ENCODE data around the gene SPAG6. TPM values are rescaled to one million over a fixed set of nuclear protein-coding genes. Genes with fewer than 3 reads are reported as not detected.
A peak's percentile ranks its signal among the peaks of the same experiment; 100 is the strongest.

The SPAG6 gene
- total RNA-seq, 1 experiment from 2014 or later = 0.74 TPM

DNA sequence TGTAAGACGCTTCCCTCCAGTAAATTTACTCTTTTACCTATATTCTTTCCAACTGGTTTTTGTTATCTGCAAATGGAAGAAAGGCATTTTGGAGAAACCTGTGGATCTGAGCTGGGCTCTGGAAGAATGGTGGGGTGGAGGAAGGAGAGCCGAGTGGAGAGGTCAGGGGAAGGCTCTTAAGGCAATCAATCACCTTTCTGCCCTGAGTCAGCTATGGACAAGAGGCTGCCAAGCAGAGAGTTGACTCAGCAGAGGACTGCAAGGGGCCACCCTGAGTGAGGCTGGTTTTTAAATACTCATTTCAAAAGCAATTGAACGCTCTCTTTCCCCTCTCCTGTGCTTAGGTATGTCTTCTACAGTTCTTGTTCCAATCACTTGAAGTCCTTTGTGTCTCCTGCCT lies 81.8 kb downstream of the SPAG6 start:
- DNase-seq (ENCODE audit: low spot score) (no peak), ATAC-seq (peak; percentile 69)
- Mint-ChIP-seq H3K9me3 (no peaks in the 10 kb centered on the region), H3K36me3 (no peaks in the 10 kb centered on the region), H3K4me1 (peaks cover 35% of the 10 kb centered on the region), H3K27me3 (ENCODE audit: low read depth) (peaks cover 20% of the 10 kb centered on the region; the same call in 1 of the 2 replicates), H3K4me3 (no peak overlapping the region), H3K27ac (no peak overlapping the region)
- TF ChIP-seq NR3C1 (CRISPR knock-in tag; conservative IDR thresholded peaks at IDR 0.05; ENCODE audit: low read depth) (no peak), NFYB (CRISPR knock-in tag; conservative IDR thresholded peaks at IDR 0.05; ENCODE audit: low read depth) (no peak)
- TF ChIP-seq, protein P1, sequence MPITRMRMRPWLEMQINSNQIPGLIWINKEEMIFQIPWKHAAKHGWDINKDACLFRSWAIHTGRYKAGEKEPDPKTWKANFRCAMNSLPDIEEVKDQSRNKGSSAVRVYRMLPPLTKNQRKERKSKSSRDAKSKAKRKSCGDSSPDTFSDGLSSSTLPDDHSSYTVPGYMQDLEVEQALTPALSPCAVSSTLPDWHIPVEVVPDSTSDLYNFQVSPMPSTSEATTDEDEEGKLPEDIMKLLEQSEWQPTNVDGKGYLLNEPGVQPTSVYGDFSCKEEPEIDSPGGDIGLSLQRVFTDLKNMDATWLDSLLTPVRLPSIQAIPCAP (CRISPR knock-in tag; IDR thresholded peaks at IDR 0.05) = no peak
- TF ChIP-seq, protein P2, sequence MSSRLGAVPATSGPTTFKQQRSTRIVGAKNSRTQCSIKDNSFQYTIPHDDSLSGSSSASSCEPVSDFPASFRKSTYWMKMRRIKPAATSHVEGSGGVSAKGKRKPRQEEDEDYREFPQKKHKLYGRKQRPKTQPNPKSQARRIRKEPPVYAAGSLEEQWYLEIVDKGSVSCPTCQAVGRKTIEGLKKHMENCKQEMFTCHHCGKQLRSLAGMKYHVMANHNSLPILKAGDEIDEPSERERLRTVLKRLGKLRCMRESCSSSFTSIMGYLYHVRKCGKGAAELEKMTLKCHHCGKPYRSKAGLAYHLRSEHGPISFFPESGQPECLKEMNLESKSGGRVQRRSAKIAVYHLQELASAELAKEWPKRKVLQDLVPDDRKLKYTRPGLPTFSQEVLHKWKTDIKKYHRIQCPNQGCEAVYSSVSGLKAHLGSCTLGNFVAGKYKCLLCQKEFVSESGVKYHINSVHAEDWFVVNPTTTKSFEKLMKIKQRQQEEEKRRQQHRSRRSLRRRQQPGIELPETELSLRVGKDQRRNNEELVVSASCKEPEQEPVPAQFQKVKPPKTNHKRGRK (CRISPR knock-in tag; IDR thresholded peaks at IDR 0.05; ENCODE audit: borderline replicate concordance) = no peak
- TF ChIP-seq, protein P3, sequence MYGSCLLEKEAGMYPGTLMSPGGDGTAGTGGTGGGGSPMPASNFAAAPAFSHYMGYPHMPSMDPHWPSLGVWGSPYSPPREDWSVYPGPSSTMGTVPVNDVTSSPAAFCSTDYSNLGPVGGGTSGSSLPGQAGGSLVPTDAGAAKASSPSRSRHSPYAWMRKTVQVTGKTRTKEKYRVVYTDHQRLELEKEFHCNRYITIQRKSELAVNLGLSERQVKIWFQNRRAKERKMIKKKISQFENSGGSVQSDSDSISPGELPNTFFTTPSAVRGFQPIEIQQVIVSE (CRISPR knock-in tag; IDR thresholded peaks at IDR 0.05; ENCODE audit: borderline replicate concordance) = no peak
- ChIA-PET POLR2A (no interaction called here), CTCF (no interaction called here)

DNA sequence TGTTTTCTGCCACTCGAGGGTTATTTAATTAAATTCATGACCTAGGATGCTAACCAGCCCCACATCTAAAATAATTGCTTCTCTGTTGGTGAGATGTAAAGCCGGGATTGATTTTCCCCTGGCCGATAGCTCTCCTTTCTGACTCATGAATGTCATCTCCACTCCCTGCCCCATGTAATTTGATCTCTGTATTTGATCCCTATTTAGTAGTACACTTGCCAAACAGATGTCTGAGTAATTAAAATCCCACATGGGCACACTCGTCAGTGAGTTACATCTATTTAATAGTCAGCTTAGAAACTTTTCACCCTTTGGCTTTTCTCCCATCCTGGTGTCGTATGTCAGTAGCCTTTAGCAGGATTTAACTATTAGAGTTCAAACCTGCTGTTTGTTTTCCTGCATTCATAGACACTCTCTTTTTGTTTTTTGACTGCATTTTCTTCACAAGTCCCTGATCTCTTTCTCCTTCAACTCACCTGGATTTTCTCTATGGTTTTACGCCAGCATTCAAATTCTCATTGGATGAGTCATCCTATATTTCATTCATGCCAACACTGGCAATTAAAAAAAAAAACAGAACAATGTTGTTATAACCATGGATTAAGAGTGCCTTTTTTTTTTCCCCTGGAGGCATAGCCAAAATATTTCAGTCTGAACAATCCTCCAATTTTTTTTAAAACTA lies 82.7 kb downstream of the SPAG6 start:
- no peak overlapping the region for H3K27ac Mint-ChIP-seq
- peaks cover 35% of the 10 kb centered on the region for H3K4me1 Mint-ChIP-seq
- CTCF ChIA-PET = no interaction called here
- no peaks in the 10 kb centered on the region for H3K36me3 Mint-ChIP-seq
- peaks cover 20% of the 10 kb centered on the region; the same call in 1 of the 2 replicates for H3K27me3 Mint-ChIP-seq (ENCODE audit: low read depth)
- no peak for DNase-seq (ENCODE audit: low spot score)
- ATAC-seq = no peak
- no peak overlapping the region for H3K4me3 Mint-ChIP-seq
- H3K9me3 Mint-ChIP-seq = no peaks in the 10 kb centered on the region
- POLR2A ChIA-PET = no interaction called here
- TF ChIP-seq ZNF232 (CRISPR knock-in tag; IDR thresholded peaks at IDR 0.05) (no peak), ZNF263 (CRISPR knock-in tag; IDR thresholded peaks at IDR 0.05; ENCODE audit: low read depth) (no peak), EMX1 (CRISPR knock-in tag; IDR thresholded peaks at IDR 0.05) (no peak), KAT7 (CRISPR knock-in tag; IDR thresholded peaks at IDR 0.05; ENCODE audit: borderline replicate concordance) (no peak), ZNF423 (CRISPR knock-in tag; IDR thresholded peaks at IDR 0.05) (no peak), FOXJ3 (CRISPR knock-in tag; IDR thresholded peaks at IDR 0.05; ENCODE audit: borderline replicate concordance) (no peak), GABPB1 (CRISPR knock-in tag; IDR thresholded peaks at IDR 0.05) (no peak), CBFB (CRISPR knock-in tag; IDR thresholded peaks at IDR 0.05; ENCODE audit: low read depth) (no peak), MYBL2 (CRISPR knock-in tag; IDR thresholded peaks at IDR 0.05) (no peak), ZNF396 (CRISPR knock-in tag; IDR thresholded peaks at IDR 0.05; ENCODE audit: borderline replicate concordance) (no peak), NFYB (CRISPR knock-in tag; conservative IDR thresholded peaks at IDR 0.05; ENCODE audit: low read depth) (no peak)
- TF ChIP-seq, protein P4, sequence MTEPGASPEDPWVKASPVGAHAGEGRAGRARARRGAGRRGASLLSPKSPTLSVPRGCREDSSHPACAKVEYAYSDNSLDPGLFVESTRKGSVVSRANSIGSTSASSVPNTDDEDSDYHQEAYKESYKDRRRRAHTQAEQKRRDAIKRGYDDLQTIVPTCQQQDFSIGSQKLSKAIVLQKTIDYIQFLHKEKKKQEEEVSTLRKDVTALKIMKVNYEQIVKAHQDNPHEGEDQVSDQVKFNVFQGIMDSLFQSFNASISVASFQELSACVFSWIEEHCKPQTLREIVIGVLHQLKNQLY (CRISPR knock-in tag; IDR thresholded peaks at IDR 0.05) = no peak
- TF ChIP-seq, protein P5, sequence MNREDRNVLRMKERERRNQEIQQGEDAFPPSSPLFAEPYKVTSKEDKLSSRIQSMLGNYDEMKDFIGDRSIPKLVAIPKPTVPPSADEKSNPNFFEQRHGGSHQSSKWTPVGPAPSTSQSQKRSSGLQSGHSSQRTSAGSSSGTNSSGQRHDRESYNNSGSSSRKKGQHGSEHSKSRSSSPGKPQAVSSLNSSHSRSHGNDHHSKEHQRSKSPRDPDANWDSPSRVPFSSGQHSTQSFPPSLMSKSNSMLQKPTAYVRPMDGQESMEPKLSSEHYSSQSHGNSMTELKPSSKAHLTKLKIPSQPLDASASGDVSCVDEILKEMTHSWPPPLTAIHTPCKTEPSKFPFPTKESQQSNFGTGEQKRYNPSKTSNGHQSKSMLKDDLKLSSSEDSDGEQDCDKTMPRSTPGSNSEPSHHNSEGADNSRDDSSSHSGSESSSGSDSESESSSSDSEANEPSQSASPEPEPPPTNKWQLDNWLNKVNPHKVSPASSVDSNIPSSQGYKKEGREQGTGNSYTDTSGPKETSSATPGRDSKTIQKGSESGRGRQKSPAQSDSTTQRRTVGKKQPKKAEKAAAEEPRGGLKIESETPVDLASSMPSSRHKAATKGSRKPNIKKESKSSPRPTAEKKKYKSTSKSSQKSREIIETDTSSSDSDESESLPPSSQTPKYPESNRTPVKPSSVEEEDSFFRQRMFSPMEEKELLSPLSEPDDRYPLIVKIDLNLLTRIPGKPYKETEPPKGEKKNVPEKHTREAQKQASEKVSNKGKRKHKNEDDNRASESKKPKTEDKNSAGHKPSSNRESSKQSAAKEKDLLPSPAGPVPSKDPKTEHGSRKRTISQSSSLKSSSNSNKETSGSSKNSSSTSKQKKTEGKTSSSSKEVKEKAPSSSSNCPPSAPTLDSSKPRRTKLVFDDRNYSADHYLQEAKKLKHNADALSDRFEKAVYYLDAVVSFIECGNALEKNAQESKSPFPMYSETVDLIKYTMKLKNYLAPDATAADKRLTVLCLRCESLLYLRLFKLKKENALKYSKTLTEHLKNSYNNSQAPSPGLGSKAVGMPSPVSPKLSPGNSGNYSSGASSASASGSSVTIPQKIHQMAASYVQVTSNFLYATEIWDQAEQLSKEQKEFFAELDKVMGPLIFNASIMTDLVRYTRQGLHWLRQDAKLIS (CRISPR knock-in tag; IDR thresholded peaks at IDR 0.05; ENCODE audit: borderline replicate concordance) = no peak
- TF ChIP-seq, protein P6, sequence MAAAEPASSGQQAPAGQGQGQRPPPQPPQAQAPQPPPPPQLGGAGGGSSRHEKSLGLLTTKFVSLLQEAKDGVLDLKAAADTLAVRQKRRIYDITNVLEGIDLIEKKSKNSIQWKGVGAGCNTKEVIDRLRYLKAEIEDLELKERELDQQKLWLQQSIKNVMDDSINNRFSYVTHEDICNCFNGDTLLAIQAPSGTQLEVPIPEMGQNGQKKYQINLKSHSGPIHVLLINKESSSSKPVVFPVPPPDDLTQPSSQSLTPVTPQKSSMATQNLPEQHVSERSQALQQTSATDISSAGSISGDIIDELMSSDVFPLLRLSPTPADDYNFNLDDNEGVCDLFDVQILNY (CRISPR knock-in tag; IDR thresholded peaks at IDR 0.05) = no peak
- TF ChIP-seq, protein P7, sequence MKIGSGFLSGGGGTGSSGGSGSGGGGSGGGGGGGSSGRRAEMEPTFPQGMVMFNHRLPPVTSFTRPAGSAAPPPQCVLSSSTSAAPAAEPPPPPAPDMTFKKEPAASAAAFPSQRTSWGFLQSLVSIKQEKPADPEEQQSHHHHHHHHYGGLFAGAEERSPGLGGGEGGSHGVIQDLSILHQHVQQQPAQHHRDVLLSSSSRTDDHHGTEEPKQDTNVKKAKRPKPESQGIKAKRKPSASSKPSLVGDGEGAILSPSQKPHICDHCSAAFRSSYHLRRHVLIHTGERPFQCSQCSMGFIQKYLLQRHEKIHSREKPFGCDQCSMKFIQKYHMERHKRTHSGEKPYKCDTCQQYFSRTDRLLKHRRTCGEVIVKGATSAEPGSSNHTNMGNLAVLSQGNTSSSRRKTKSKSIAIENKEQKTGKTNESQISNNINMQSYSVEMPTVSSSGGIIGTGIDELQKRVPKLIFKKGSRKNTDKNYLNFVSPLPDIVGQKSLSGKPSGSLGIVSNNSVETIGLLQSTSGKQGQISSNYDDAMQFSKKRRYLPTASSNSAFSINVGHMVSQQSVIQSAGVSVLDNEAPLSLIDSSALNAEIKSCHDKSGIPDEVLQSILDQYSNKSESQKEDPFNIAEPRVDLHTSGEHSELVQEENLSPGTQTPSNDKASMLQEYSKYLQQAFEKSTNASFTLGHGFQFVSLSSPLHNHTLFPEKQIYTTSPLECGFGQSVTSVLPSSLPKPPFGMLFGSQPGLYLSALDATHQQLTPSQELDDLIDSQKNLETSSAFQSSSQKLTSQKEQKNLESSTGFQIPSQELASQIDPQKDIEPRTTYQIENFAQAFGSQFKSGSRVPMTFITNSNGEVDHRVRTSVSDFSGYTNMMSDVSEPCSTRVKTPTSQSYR (CRISPR knock-in tag; IDR thresholded peaks at IDR 0.05) = no peak
- TF ChIP-seq, protein P8, sequence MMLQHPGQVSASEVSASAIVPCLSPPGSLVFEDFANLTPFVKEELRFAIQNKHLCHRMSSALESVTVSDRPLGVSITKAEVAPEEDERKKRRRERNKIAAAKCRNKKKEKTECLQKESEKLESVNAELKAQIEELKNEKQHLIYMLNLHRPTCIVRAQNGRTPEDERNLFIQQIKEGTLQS (CRISPR knock-in tag; conservative IDR thresholded peaks at IDR 0.05) = no peak
- TF ChIP-seq, protein P9, sequence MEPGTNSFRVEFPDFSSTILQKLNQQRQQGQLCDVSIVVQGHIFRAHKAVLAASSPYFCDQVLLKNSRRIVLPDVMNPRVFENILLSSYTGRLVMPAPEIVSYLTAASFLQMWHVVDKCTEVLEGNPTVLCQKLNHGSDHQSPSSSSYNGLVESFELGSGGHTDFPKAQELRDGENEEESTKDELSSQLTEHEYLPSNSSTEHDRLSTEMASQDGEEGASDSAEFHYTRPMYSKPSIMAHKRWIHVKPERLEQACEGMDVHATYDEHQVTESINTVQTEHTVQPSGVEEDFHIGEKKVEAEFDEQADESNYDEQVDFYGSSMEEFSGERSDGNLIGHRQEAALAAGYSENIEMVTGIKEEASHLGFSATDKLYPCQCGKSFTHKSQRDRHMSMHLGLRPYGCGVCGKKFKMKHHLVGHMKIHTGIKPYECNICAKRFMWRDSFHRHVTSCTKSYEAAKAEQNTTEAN (CRISPR knock-in tag; IDR thresholded peaks at IDR 0.05) = no peak

Data from WTC11 (cell line).